Endothelial cell of umbilical vein (primary cell): Measurements from ENCODE around the gene GABARAP.

Source experiments
- EZH2 ChIP-seq: IDR thresholded peaks from 2 replicates; pipeline ENCODE4 v1.6.1; 2012; ENCODE audit warnings: borderline replicate concordance, low read depth, mild to moderate bottlenecking, moderate library complexity, low read length, inconsistent platforms; ENCODE audit not compliant: severe bottlenecking
- MYC ChIP-seq: IDR thresholded peaks from one replicate; pipeline ENCODE4 v1.6.1; 2011; ENCODE audit warnings: mild to moderate bottlenecking, low read depth, low read length
- POLR2A ChIP-seq: IDR thresholded peaks from 2 replicates; pipeline ENCODE4 v1.6.1; 2012; ENCODE audit warnings: low read depth, mild to moderate bottlenecking, control low read depth, low read length
- POLR2AphosphoS5 ChIP-seq: IDR thresholded peaks from 2 replicates; pipeline ENCODE4 v1.6.1; 2012; ENCODE audit warnings: low read depth, mild to moderate bottlenecking, control low read depth, low read length, moderate library complexity; ENCODE audit not compliant: insufficient read depth
- TF ChIP-seq, protein P1 (sequence below), 2 donors: IDR thresholded peaks; 1 replicate in 1 of 2; 2 replicates in 1 of 2; pipeline ENCODE4 v1.5.1; 2011; ENCODE audit warnings: low read length in 2 of 2, mild to moderate bottlenecking in 2 of 2, moderate library complexity in 2 of 2, control low read depth in 1 of 2, inconsistent platforms in 1 of 2, low read depth in 1 of 2; ENCODE audit not compliant: insufficient read depth in 1 of 2; ENCODE audit errors: extremely low read depth in 1 of 2
- TF ChIP-seq, protein P2 (sequence below): IDR thresholded peaks from 2 replicates; pipeline ENCODE4 v1.6.1; 2011; ENCODE audit not compliant: insufficient read depth, insufficient read length

DNA sequence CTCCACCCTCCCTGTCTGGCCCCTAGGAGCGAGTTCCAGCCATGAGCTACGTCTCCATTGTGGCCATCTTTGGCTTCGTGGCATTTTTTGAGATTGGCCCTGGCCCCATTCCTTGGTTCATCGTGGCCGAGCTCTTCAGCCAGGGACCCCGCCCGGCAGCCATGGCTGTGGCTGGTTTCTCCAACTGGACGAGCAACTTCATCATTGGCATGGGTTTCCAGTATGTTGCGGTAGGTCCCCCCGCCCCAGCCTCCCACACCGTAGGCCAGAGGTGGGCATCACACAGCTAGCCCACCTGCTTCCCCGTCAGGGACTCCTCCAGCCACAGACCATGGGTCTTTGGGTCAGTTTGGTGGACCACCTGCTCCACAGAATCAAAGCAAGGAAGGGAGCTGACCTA lies 43.4 kb upstream of the GABARAP start:
- no peak for TF ChIP-seq POLR2A
- TF ChIP-seq EZH2, result no peak
- TF ChIP-seq MYC, result no peak
- TF ChIP-seq, protein P1, sequence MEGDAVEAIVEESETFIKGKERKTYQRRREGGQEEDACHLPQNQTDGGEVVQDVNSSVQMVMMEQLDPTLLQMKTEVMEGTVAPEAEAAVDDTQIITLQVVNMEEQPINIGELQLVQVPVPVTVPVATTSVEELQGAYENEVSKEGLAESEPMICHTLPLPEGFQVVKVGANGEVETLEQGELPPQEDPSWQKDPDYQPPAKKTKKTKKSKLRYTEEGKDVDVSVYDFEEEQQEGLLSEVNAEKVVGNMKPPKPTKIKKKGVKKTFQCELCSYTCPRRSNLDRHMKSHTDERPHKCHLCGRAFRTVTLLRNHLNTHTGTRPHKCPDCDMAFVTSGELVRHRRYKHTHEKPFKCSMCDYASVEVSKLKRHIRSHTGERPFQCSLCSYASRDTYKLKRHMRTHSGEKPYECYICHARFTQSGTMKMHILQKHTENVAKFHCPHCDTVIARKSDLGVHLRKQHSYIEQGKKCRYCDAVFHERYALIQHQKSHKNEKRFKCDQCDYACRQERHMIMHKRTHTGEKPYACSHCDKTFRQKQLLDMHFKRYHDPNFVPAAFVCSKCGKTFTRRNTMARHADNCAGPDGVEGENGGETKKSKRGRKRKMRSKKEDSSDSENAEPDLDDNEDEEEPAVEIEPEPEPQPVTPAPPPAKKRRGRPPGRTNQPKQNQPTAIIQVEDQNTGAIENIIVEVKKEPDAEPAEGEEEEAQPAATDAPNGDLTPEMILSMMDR (IDR thresholded peaks at IDR 0.05; ENCODE audit: extremely low read depth in 1 of 2, insufficient read depth in 1 of 2, low read depth in 1 of 2, low read length in 2 of 2), result no peak
- TF ChIP-seq, protein P2, sequence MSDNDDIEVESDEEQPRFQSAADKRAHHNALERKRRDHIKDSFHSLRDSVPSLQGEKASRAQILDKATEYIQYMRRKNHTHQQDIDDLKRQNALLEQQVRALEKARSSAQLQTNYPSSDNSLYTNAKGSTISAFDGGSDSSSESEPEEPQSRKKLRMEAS, result no peak
- TF ChIP-seq POLR2AphosphoS5, result no peak
